ENCODE results near the gene ZNF112.
"Not testable (repeated sequence)": the region's sequence is repeated elsewhere in the genome, so short reads cannot be mapped to it uniquely, and the experiment has no call there.

Gene ZNF112

DNA sequence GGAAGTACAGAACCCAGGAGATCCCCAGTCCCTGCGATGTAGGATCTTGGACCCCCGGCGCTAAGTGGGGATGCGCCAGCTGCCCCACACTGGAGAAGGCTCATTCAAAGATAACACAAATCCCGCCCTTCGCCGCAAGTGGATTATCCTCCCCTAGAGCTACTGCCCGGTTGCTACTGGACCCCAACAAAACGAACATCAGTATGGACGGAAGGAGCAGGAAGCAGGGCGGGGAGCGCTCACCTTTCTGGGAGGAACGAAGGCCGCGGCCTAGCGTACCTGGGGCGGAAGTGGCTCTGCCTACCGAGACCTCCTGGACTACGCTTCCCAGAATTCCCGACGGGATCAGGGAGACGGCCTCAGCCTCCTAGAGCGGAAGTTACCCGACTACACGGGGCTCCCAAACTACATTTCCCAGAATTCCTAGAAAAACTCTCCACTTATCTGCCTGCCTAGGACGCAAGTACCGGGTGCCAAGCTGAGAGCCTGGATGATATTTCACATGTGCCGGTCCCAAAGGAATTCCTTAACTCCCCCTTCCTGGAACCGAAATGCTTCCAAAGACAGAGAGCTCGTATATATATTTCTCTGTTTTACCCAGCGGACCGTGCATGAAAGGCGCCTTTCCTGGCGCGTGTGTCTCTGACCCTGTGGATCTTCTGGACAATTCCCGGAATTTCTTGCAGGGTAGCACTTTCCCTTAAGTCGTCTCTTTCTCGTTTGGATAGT lies at the start of gene ZNF112:
Gene ZNF112, minus strand, starts transcription at position 298 of the 729 bp plus-strand sequence. CDS start 16,141 bp downstream, outside the sequence.
- TF ChIP-seq, protein P1, sequence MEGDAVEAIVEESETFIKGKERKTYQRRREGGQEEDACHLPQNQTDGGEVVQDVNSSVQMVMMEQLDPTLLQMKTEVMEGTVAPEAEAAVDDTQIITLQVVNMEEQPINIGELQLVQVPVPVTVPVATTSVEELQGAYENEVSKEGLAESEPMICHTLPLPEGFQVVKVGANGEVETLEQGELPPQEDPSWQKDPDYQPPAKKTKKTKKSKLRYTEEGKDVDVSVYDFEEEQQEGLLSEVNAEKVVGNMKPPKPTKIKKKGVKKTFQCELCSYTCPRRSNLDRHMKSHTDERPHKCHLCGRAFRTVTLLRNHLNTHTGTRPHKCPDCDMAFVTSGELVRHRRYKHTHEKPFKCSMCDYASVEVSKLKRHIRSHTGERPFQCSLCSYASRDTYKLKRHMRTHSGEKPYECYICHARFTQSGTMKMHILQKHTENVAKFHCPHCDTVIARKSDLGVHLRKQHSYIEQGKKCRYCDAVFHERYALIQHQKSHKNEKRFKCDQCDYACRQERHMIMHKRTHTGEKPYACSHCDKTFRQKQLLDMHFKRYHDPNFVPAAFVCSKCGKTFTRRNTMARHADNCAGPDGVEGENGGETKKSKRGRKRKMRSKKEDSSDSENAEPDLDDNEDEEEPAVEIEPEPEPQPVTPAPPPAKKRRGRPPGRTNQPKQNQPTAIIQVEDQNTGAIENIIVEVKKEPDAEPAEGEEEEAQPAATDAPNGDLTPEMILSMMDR (IDR thresholded peaks at IDR 0.05; ENCODE audit: low read depth, low read length), result no peak
- peak within 1 kb of the TSS; percentile 85 for H3K4me3 ChIP-seq (ENCODE audit: low read depth, low read length)

DNA sequence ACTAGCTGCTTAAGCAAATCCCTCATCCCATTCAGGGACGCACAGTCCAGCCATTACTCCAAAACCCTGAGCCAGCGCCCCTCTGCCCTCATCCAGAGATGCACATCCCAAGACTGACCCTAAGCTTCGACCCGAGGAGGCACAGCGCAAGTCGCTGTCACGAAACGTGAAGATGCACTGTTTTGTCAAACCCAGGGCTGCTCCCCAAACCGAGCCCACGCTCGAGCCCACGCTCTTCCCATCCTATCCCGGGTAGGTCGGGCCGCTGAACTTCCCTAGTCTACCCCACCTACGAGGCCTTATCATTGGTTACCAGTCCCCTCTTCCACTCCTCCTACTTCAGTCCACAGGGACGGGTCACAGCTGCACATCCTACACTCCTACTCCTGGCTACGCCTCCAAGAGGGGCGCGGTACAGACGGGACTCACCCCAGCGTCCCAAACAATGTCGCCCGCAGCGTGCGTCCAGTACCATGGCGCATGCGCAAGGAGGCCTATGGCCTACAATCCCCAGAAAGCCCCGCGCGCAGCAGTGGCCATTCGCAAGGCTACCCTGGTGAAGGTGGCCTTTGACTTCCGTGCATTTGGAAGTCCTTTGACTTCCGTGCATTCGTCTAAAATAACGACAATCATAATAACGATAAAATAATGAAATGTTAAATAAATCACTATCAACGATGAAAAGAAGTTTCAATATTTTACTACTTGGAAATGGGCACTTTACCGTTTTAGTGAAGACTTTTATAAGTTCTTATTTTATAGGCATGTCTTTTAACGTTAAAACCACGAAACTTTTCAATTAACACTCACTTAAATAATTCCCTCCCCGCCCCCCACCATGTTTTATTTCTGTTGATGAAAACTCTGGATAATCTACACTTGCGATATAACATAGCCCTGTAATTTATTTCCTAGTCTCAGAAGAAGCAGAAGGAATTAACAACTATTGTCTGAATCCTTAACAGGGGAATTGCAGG lies 44.9 kb upstream of the ZNF112 start, which contains the start of gene ZNF285:
Gene ZNF285, minus strand, starts transcription at position 470 of the 977 bp plus-strand sequence. CDS start 4,395 bp downstream, outside the sequence.
- TF ChIP-seq, protein P1 (IDR thresholded peaks at IDR 0.05; ENCODE audit: low read depth, low read length), result no peak
- peak within 1 kb of the TSS; percentile 65 for H3K4me3 ChIP-seq (ENCODE audit: low read depth, low read length)

DNA sequence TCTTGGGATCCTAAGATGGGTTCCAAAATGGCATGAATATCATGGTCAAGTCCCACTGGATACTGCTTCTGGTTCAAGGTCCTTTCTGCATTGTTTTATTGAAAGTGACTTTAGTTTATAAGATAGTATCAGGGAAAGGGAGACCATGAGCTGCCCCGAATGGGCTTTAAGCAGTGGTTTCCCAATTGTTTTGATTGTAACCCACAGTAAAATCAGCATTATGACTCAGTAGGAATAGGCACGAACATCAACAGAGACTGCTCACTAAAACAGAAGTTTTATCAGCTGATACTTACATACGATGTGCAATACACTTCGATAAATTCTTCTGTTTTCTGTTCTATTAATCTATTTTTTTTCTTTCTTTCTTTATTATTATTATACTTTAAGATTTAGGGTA lies 32.8 kb upstream of the ZNF112 start:
- H3K4me3 ChIP-seq (ENCODE audit: low read depth, low read length), result not testable (repeated sequence)

DNA sequence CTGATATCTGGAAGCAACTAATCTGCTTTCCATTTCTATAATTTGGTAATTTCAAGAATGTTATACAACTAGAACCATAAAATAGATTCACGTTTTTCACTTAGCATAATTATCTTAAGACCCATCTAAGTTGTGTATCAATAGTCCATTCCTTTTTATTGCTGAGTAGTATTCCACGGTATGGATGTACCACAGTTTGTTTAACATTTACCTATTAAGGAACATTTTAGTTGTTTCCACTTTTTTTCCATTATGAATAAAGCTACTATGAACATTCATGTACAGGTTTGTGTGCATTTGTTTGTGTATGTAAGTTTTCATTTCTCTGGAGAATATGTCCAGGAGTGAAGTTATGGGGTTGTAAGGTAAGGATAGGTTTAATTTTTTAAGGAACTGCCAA lies 18.3 kb upstream of the ZNF112 start:
- no peak overlapping the region for H3K4me3 ChIP-seq (ENCODE audit: low read depth, low read length)
- TF ChIP-seq, protein P1 (IDR thresholded peaks at IDR 0.05; ENCODE audit: low read depth, low read length), result no peak

DNA sequence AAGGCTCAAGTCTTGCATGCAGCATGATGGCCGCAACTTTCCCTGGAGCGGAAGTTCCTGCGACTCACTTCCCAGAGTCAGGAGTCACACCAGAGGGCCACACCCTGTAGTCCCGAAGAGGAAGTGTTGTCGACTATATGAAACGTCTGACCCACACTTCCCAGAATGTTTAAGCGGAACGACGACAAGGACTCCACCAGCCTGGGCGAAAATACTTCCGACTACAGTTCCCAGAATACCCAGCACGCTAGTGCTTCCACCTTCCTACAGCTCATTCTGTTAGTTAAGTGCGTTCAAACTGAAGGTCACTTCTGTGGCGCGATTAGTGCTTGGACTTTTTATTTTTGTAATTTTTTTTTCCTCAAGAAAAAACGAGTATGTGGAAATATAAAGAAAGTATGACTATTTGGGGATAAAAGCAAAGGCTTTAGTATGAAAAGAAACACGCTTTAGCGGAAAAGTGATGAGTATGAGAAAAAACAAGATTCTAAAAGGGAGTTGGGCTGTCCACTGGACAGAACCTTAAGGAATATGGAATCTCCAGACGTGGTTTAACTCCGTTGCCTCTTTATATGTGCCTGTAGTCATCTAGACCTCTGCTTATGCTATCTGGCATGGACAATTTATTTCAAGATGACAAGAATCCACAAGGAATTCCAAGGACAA lies 15.5 kb upstream of the ZNF112 start:
- TF ChIP-seq, protein P1 (IDR thresholded peaks at IDR 0.05; ENCODE audit: low read depth, low read length), result no peak
- H3K4me3 ChIP-seq (ENCODE audit: low read depth, low read length), result no peak overlapping the region

DNA sequence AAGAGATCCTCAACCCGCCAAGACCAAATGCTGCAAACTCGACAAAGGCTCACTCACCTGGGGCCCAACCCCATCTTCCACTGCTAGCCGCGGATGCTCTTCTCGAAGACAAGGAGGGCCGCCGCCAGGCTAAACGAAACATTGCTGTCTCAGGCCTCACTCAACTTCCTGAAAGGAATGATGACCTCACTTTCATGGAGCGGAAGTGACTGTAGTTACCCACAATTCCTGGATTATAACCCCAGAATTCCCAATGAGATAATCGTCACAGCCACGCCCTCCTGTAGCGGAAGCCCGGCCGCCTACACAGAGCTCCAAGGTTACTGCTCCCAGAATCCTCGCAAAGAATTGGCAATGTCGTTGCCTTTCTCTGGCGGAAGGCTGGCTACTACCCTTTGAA lies 10.5 kb upstream of the ZNF112 start:
- no peak overlapping the region for H3K4me3 ChIP-seq (ENCODE audit: low read depth, low read length)
- TF ChIP-seq, protein P1 (IDR thresholded peaks at IDR 0.05; ENCODE audit: low read depth, low read length), result no peak

DNA sequence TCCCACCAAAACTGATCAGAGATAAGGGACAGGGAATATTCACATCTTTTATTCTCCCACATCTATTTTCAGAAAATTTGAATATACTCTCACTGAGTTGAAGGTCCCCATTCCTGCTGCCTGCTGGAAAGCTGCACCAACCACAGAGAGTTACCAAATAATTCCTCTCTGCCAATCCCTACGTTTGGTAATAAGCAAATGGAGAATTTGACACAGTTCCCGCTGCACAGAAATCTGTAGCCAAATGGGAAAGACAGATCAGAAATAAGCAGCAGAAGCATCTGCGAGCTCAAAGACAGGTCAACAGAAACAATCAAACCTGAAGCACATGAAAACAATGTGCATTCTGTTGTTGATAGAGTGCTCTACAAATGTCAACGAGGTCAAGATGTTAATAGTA lies 9.9 kb downstream of the ZNF112 start:
- H3K4me3 ChIP-seq (ENCODE audit: low read depth, low read length), result no peak overlapping the region

More for the DNA sequence above, 9.9 kb downstream of the ZNF112 start:
- TF ChIP-seq, protein P1 (IDR thresholded peaks at IDR 0.05; ENCODE audit: low read depth, low read length), result no peak
